Amygdala (tissue), 56 donors: Measurements from ENCODE around the gene SYNDIG1.
A peak's percentile ranks its signal among the peaks of the same experiment; 100 is the strongest.

Experiments used
- DNase-seq, 56 donors: peaks; one replicate each; lab custom pipeline; 2025; lab: John Stamatoyannopoulos, UW

SYNDIG1 gene

GRCh38 chr20:24469116-24469893 is at the start of gene SYNDIG1:
Gene SYNDIG1, plus strand, starts transcription at chr20:24469629. Its CDS starts 73,469 bp downstream, at chr20:24543098.
- peak in 51 of 56 donors; percentile 23 to 86 (median 66) for DNase-seq

GRCh38 chr20:24419786-24420185 is 49.6 kb upstream of the SYNDIG1 start:
- no peak for DNase-seq

- DNase-seq, result peak in 5 of 56 donors; percentile 3 to 39 (median 11)
These were observed 48.9 kb upstream of the SYNDIG1 start for GRCh38 chr20:24420567-24420966.

- DNase-seq, result no peak
These were observed 48.4 kb upstream of the SYNDIG1 start for GRCh38 chr20:24421071-24421470.

GRCh38 chr20:24422091-24422760 is 47.2 kb upstream of the SYNDIG1 start:
- no peak for DNase-seq

DNA sequence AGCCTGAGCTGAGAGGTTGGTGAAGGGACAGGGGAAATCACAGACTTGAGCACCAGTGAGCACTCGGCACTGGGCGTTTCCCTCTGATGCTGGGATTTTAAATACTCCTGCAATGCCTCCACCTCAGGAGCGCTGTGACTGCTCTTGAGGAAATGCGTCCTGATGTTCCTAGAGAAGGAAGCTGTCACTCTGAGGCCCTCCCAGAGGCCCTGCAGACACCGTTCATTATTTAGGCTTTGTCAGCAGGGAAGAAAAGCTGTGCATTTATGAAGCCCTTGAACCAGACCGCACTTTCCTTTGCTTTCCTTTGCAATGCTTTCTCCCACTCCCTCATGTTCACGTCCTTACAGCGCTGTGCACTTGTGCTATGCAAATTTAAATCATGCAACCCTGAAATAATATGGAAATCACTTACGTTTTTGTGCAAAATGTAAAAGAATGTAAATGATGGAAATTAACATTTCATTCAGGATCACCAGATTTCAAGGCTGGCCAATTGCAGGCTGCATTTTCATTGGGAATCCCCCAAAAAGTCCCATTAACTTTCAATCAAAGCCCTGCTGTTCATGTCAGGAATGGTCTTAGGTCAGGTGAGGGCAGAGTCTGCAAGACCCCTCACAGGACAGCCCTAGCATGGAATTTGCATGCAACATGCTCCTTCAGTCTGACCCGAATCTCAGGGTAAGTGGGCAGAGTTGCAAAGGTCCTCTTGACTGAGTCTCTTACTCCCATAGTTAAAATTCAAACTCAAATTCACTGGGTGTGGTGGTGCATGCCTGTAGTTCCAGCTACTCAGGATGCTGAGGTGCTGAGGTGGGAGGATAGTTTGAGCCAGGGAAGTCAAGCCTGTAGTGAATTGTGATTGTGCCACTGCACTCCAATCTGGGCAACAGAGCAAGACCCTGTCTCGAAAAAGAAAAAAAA is 45.8 kb upstream of the SYNDIG1 start:
- no peak for DNase-seq

DNA sequence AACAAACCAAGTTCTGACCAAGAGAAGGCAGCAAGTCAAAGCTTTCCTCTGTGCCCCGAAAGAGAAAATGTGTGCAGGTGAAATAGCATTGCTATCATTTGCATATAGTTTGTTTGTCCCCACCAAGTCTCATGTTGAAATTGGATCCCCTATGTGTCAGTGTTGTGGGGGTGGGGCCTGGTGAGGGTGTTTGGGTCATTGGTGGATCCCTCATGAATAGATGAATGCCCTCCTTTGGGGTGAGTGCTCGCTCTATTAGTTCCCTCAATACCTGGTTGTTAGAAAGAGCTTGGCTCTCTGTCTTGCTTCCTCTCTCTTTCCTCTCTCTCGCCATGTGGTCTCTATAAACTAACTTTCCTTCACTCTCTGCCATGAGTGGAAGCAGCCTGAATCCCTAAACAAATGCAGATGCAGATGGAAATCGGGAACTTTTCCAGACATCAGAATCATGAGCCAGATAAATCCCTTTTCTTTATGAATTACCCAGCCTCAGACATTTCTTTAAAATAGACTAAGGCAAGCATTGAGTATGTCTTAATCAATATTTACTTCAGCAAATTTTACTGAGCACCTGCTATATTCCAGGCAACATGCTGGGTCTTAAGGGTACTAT is 43.8 kb upstream of the SYNDIG1 start:
- no peak for DNase-seq

DNA sequence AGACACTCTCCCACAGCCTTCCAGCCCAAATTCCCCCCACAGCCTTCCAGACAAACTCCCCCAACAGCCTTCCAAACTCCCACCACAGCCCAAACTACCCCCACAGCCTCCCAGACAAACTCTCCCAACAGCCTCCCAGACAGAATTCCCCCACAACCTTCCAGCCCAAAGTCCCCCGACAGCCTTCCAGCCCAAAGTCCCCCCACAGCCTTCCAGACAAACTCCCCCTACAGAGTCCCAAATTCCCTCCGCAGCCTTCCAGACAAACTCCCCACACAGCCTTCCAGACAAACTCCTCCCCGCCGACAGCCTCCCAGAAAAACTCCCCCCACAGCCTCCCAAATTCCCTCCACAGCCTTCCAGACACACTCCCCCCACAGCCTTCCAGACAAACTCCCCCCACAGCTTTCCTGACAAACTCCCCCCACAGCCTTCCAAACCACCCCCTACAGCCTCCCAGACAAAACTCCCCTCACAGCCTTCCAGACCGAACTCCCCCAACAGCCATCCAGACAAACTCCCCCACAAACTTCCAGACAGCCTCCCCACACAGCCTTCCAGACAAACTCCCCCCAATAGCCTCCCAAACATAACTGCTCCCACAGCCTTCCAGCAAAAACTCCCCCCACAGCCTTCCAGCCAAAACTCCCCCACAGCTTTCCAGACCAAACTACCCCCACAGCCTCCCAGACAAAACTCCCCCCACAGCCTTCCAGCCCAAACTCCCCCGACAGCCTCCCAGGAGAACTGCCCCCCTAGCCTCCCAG is 38.0 kb upstream of the SYNDIG1 start:
- no peak for DNase-seq

DNA sequence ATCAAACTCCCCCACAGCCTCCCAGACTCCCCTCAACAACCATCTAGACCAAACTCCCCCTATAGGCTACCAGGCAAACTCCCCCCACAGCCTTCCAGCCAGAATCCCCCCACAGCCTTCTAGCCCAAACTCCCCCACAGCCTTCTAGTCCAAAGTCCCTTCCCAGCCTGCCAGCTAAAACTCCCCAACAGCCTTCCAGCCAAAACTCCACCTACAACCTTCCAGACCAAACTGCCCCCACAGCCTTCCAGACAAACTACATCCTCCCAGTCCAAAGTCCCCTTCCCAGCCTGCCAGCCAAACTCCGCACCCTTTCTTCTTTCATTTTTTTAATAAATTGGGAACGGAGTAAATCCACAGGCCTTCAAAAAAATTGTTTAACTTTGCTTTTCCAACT is 37.4 kb upstream of the SYNDIG1 start:
- no peak for DNase-seq

GRCh38 chr20:24436160-24436559 is 33.3 kb upstream of the SYNDIG1 start:
- no peak for DNase-seq

DNA sequence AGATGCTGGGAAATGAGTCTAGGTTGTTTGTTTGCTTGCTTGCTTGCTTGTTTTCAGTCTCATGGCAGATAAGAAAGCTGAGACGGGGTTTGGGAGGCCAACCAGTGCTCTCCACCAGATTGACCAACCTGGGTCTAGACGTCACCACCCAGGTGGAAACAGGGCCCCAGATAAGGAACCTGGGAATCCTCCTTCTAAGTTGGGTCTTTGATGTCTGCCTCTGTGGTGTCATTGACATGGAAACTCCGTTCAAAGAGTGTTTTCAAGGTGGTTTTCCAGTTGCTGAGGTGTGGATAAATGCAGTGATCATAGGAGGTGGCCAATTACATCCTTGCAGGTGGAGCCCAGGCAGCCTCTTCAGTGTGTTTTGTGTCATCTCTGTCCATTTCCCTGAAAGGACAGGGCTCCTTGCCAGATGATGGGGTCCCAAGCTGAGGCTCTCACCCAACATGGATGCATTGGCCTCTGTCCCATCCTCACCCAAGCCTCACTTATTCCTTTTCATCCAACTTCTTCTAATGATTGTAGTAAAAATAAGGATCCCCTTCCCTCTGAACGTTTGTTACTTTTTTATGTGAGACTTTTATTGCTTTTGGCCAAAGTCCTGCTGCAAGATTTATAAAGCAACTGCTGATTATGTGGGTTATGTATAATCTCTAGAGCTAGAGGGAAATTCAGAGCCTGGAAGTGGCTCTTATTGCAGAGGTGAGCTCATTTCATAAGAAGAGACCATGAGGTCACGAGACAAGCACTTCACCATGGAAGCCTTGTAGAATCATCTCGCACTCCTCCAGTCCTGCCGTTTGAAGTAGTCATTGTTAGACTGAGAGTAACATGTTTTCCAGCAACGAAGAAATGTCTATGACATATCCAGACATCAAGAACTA is 32.0 kb upstream of the SYNDIG1 start:
- no peak for DNase-seq

- DNase-seq, result no peak
These were observed 31.1 kb upstream of the SYNDIG1 start for GRCh38 chr20:24438331-24438730.

GRCh38 chr20:24439737-24440387 is 29.6 kb upstream of the SYNDIG1 start:
- DNase-seq, result no peak

DNA sequence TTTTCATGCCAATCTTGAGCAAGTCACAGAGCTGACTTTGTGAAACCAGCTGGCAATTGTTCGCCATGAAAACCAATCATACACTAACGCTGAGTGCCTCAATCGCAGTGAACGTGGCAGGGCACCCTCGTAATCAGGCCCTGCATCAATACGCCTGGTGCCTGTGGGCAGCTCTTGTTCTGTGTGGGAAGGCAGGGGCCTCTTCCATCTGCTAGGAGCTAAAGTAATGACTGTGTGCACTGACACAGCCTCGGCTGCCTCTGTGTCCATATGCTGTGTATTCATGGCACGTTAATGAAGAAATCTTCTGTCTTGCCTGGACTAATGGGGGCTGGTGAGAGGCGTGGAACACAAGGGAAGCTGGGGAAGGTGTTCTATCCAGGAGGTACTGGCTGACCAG is 27.8 kb upstream of the SYNDIG1 start:
- DNase-seq, result peak in 12 of 56 donors; percentile 14 to 52 (median 30)

DNA sequence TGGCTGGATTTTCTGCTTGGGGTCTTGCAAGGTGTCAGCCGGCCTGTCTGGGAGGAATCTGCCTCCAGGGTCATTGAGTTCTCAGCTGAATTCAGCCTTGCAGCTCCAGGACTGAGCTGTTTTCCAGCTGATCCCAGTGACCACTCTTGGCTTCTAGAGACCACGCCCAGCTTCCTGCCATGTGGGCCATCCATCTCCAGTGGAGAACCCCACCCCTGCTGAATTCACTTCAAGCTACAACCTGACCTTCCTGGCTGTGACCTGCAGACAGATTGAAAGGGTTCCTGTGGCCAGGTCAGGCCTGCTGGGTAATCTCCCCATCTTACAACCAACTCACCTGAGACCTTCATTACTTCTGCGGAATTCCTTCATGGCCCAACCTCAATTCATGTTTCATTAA is 26.5 kb upstream of the SYNDIG1 start:
- DNase-seq, result no peak

DNA sequence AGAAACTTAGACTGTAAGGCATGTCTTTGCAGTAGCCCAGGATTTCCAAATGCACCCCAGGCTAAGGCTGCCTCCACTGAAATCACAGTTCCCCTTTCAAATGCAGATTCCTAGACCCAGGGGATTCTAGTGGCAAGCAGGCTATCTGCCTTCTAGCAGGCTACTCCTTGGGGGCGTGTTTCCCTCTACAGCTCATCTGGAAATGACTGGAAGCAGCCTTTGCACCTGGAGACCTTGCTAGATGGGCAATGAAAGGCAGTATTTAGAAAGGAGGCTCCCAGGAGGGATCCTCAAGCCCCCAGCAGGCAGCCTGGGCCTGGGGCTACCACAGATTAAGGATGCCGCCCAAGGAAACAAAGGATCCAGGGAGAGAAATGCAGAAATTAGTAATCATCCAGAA is 26.0 kb upstream of the SYNDIG1 start:
- DNase-seq, result no peak

- DNase-seq, result no peak
These were observed 24.8 kb upstream of the SYNDIG1 start for GRCh38 chr20:24444526-24445190.
